ENCODE measurements around the gene TCAF1. TPM values are rescaled to one million over a fixed set of nuclear protein-coding genes. Genes with fewer than 3 reads are reported as not detected.

The TCAF1 gene
- total RNA-seq, 1 donor from 2014 or later: 67.7 TPM

Other genes starting within 250 kb of the TCAF1 start
- 20.7 TPM for gene CTAGE6, start 144.5 kb downstream of the TCAF1 start, total RNA-seq (ENCODE audit: insufficient read depth, low replicate concordance)
- 2.9 TPM for gene OR2F2, start 33.1 kb upstream of the TCAF1 start, total RNA-seq (ENCODE audit: insufficient read depth, low replicate concordance)
- gene OR2F1, start 52.7 kb upstream of the TCAF1 start, total RNA-seq (ENCODE audit: insufficient read depth, low replicate concordance): 2.6 TPM
- 4.3 TPM for gene OR6B1, start 98.1 kb upstream of the TCAF1 start, total RNA-seq (ENCODE audit: insufficient read depth, low replicate concordance)
- gene OR2A5, start 146.8 kb upstream of the TCAF1 start, total RNA-seq (ENCODE audit: insufficient read depth, low replicate concordance): 3.6 TPM
- gene OR2A25, start 167.6 kb upstream of the TCAF1 start, total RNA-seq (ENCODE audit: insufficient read depth, low replicate concordance): 7.9 TPM
- 6.5 TPM for gene OR2A12, start 184.1 kb upstream of the TCAF1 start, total RNA-seq (ENCODE audit: insufficient read depth, low replicate concordance)
- not detected for gene OR2A2, start 207.4 kb upstream of the TCAF1 start, total RNA-seq (ENCODE audit: insufficient read depth, low replicate concordance)
- gene OR2A14, start 221.0 kb upstream of the TCAF1 start, total RNA-seq (ENCODE audit: insufficient read depth, low replicate concordance): 3.4 TPM

Measured in umbilical cord (tissue), 1 donor.